Measurements from ENCODE around the gene CCDC68.

Gene CCDC68

GRCh38 chr18:54961016-54961423 is 1.8 kb upstream of the CCDC68 start:
- no peak for DNase-seq (ENCODE audit: low read depth)

- DNase-seq (ENCODE audit: low read depth), result no peak
Measured at GRCh38 chr18:54960197-54960596, 936 bp upstream of the CCDC68 start.

GRCh38 chr18:54957996-54958395 is 1.3 kb downstream of the CCDC68 start:
- no peak for DNase-seq (ENCODE audit: low read depth)

- no peak for DNase-seq (ENCODE audit: low read depth)
Measured at GRCh38 chr18:54957296-54957832, 1.9 kb downstream of the CCDC68 start.

GRCh38 chr18:54956506-54956905 is 2.8 kb downstream of the CCDC68 start:
- no peak for DNase-seq (ENCODE audit: low read depth)

GRCh38 chr18:54952026-54952425 is 7.2 kb downstream of the CCDC68 start:
- DNase-seq (ENCODE audit: low read depth), result no peak

- DNase-seq (ENCODE audit: low read depth), result no peak
Measured at GRCh38 chr18:54950221-54950620, 9.0 kb downstream of the CCDC68 start.

GRCh38 chr18:54949588-54949987 is 9.7 kb downstream of the CCDC68 start:
- DNase-seq (ENCODE audit: low read depth), result no peak

- DNase-seq (ENCODE audit: low read depth), result no peak
Measured at GRCh38 chr18:54948350-54948837, 10.9 kb downstream of the CCDC68 start.

GRCh38 chr18:54947091-54947490 is 12.2 kb downstream of the CCDC68 start:
- no peak for DNase-seq (ENCODE audit: low read depth)

GRCh38 chr18:54946149-54946581 is 13.1 kb downstream of the CCDC68 start:
- no peak for DNase-seq (ENCODE audit: low read depth)

- no peak for DNase-seq (ENCODE audit: low read depth)
Measured at GRCh38 chr18:54945576-54946125, 13.6 kb downstream of the CCDC68 start.

- no peak for DNase-seq (ENCODE audit: low read depth)
Measured at GRCh38 chr18:54942569-54942968, 16.7 kb downstream of the CCDC68 start.

GRCh38 chr18:54942144-54942543 is 17.1 kb downstream of the CCDC68 start:
- no peak for DNase-seq (ENCODE audit: low read depth)

- DNase-seq (ENCODE audit: low read depth), result no peak
Measured at GRCh38 chr18:54939361-54939917, 19.8 kb downstream of the CCDC68 start.

GRCh38 chr18:54938506-54938905 is 20.8 kb downstream of the CCDC68 start:
- no peak for DNase-seq (ENCODE audit: low read depth)

- no peak for DNase-seq (ENCODE audit: low read depth)
Measured at GRCh38 chr18:54932472-54932871, 26.8 kb downstream of the CCDC68 start.

GRCh38 chr18:54931152-54931551 is 28.1 kb downstream of the CCDC68 start:
- no peak for DNase-seq (ENCODE audit: low read depth)

GRCh38 chr18:54928236-54928635 is 31.0 kb downstream of the CCDC68 start:
- no peak for DNase-seq (ENCODE audit: low read depth)

GRCh38 chr18:54926593-54927325 is 32.5 kb downstream of the CCDC68 start:
- no peak for DNase-seq (ENCODE audit: low read depth)

GRCh38 chr18:54924948-54925347 is 34.3 kb downstream of the CCDC68 start:
- DNase-seq (ENCODE audit: low read depth), result no peak

- no peak for DNase-seq (ENCODE audit: low read depth)
Measured at GRCh38 chr18:54923339-54923956, 35.8 kb downstream of the CCDC68 start.

- no peak for DNase-seq (ENCODE audit: low read depth)
Measured at GRCh38 chr18:54919412-54919811, 39.8 kb downstream of the CCDC68 start.

Measured in stimulated activated CD8-positive, alpha-beta memory T cell treated with anti-CD3 and anti-CD28 coated beads, Interleukin-12 subunit alpha, Interleukin-12 subunit beta, amount 100 ng/mL, for 1 hour (primary cell).